ENCODE measurements around the gene C12orf57.

Gene C12orf57

DNA sequence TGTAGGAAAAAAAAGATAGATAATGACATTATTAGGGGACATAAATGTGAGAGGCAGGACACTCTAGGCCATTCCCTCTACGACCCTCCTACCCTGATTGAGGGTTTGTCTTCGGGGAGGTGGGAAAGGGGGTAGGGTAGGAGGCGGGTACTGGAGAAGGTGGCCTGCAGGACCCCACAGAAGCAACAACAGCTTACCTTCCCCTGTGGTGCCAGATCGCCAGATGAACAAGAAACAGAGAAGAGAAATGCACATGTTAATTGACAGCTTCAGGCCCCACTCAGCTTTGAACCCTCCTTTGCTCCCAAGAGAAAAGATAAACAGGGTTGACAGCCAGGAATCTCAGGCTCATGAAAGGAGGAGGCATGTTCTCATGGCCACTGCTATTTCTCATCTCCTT lies 21.9 kb downstream of the C12orf57 start:
- H3K4me2 ChIP-seq, result no peak overlapping the region
- no peak overlapping the region for H2AFZ ChIP-seq (ENCODE audit: low read depth)
- H3K27ac ChIP-seq, result peak overlapping the region; percentile 43; the same call in 1 of the 2 replicates
- H3K4me1 ChIP-seq (ENCODE audit: low read depth, poor library complexity, severe bottlenecking), result peaks cover 18% of the 10 kb centered on the region
- no peak overlapping the region for H3K4me3 ChIP-seq (IDR thresholded peaks at IDR 0.05; ENCODE audit: insufficient read depth, low read depth, low read length)
- H3K27me3 ChIP-seq (ENCODE audit: insufficient read depth, low read depth), result no peaks in the 10 kb centered on the region
- H3K36me3 ChIP-seq (ENCODE audit: insufficient read depth), result peaks cover 8% of the 10 kb centered on the region; the same call in 1 of the 2 replicates
- no peaks in the 10 kb centered on the region for H4K20me1 ChIP-seq (ENCODE audit: insufficient read depth)
- H3K79me2 ChIP-seq (ENCODE audit: insufficient read depth, low read depth), result peaks cover 24% of the 10 kb centered on the region
- no peak overlapping the region; the same call in 1 of the 2 replicates for H3K9ac ChIP-seq
- TF ChIP-seq, protein P1, sequence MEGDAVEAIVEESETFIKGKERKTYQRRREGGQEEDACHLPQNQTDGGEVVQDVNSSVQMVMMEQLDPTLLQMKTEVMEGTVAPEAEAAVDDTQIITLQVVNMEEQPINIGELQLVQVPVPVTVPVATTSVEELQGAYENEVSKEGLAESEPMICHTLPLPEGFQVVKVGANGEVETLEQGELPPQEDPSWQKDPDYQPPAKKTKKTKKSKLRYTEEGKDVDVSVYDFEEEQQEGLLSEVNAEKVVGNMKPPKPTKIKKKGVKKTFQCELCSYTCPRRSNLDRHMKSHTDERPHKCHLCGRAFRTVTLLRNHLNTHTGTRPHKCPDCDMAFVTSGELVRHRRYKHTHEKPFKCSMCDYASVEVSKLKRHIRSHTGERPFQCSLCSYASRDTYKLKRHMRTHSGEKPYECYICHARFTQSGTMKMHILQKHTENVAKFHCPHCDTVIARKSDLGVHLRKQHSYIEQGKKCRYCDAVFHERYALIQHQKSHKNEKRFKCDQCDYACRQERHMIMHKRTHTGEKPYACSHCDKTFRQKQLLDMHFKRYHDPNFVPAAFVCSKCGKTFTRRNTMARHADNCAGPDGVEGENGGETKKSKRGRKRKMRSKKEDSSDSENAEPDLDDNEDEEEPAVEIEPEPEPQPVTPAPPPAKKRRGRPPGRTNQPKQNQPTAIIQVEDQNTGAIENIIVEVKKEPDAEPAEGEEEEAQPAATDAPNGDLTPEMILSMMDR (conservative IDR thresholded peaks at IDR 0.05; ENCODE audit: low read depth, low read length), result no peak

DNA sequence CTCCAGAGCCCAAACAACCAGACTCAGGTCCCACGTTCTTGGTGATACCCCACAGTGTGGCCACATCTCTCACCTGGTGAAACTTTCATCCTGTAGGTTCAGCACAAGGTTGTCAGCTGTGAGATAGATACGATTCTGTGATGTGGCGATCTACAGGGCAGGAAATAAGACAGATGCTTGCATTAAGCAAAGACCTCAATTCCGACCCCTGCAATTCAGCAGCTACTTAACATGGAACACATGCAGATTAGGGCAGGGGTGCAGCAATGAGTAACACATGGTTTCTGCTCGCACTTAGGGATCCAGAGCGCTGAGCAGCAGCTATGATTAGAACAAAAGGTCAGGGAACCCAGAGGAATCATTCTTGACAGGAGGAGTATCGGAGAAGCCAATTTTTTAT lies 22.5 kb downstream of the C12orf57 start:
- no peak overlapping the region for H2AFZ ChIP-seq (ENCODE audit: low read depth)
- peaks cover 18% of the 10 kb centered on the region for H3K4me1 ChIP-seq (ENCODE audit: low read depth, poor library complexity, severe bottlenecking)
- H3K36me3 ChIP-seq (ENCODE audit: insufficient read depth), result peaks cover 8% of the 10 kb centered on the region; the same call in 1 of the 2 replicates
- TF ChIP-seq, protein P1 (conservative IDR thresholded peaks at IDR 0.05; ENCODE audit: low read depth, low read length), result no peak
- H3K4me2 ChIP-seq, result no peak overlapping the region
- no peak overlapping the region for H3K27ac ChIP-seq
- H3K9ac ChIP-seq, result no peak overlapping the region
- H4K20me1 ChIP-seq (ENCODE audit: insufficient read depth), result no peaks in the 10 kb centered on the region
- no peaks in the 10 kb centered on the region for H3K27me3 ChIP-seq (ENCODE audit: insufficient read depth, low read depth)
- no peak overlapping the region for H3K4me3 ChIP-seq (IDR thresholded peaks at IDR 0.05; ENCODE audit: insufficient read depth, low read depth, low read length)
- H3K79me2 ChIP-seq (ENCODE audit: insufficient read depth, low read depth), result peaks cover 30% of the 10 kb centered on the region

DNA sequence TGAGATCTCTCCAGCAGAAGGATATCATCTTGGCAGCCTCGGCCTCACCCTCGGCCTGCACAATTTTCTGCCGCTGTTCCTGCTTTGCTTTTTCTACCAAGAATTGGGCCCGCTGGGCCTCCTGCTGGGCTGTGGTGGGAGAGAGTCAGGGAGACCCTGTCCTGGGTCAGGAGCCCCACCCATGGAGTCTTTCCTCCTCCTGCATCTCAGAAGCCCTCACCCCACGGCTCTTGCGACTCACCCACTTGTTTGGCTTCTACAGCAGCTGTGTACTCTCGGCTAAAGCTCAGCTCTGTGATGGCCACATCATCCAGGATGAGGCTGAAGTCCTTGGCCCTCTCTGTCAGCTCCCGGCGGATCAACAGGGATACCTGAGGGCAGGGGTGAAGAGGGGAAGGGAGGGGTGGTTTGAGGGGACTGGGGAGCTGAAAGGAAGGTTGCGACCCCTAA lies 23.9 kb downstream of the C12orf57 start:
- TF ChIP-seq, protein P1 (conservative IDR thresholded peaks at IDR 0.05; ENCODE audit: low read depth, low read length), result no peak
- H3K27ac ChIP-seq, result no peak overlapping the region
- H3K4me1 ChIP-seq (ENCODE audit: low read depth, poor library complexity, severe bottlenecking), result peaks cover 29% of the 10 kb centered on the region
- H4K20me1 ChIP-seq (ENCODE audit: insufficient read depth), result no peaks in the 10 kb centered on the region
- H3K4me2 ChIP-seq, result no peak overlapping the region
- no peak overlapping the region for H2AFZ ChIP-seq (ENCODE audit: low read depth)
- H3K36me3 ChIP-seq (ENCODE audit: insufficient read depth), result peaks cover 8% of the 10 kb centered on the region; the same call in 1 of the 2 replicates
- H3K9ac ChIP-seq, result no peak overlapping the region
- H3K4me3 ChIP-seq (IDR thresholded peaks at IDR 0.05; ENCODE audit: insufficient read depth, low read depth, low read length), result no peak overlapping the region
- H3K27me3 ChIP-seq (ENCODE audit: insufficient read depth, low read depth), result no peaks in the 10 kb centered on the region
- peaks cover 43% of the 10 kb centered on the region for H3K79me2 ChIP-seq (ENCODE audit: insufficient read depth, low read depth)

DNA sequence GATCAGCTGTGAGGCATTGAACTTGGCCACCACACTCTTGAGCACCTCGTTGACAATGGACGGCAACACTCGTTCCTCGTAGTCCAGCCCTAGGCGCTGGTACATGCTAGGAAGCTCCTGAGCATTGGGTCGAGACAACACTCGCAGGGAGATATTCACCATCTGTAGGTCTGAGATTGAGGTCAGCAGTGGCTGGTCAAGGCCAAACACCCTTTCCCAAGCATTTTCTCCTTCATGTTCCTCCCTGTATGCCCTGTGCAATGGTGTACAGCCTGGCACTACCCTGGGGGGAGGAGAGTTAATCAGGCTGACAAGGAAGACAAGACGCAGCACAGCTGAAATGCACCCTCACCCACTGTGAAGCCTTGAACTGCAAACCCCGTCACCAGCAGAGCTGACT lies 24.6 kb downstream of the C12orf57 start:
- Histone ChIP-seq H3K4me1 (ENCODE audit: low read depth, poor library complexity, severe bottlenecking) (peaks cover 34% of the 10 kb centered on the region), H3K27ac (no peak overlapping the region), H4K20me1 (ENCODE audit: insufficient read depth) (no peaks in the 10 kb centered on the region), H2AFZ (ENCODE audit: low read depth) (no peak overlapping the region), H3K4me2 (peak overlapping the region; percentile 69), H3K79me2 (ENCODE audit: insufficient read depth, low read depth) (peaks cover 50% of the 10 kb centered on the region), H3K27me3 (ENCODE audit: insufficient read depth, low read depth) (no peaks in the 10 kb centered on the region), H3K36me3 (ENCODE audit: insufficient read depth) (peaks cover 8% of the 10 kb centered on the region; the same call in 1 of the 2 replicates), H3K9ac (no peak overlapping the region; the same call in 1 of the 2 replicates), H3K4me3 (IDR thresholded peaks at IDR 0.05; ENCODE audit: insufficient read depth, low read depth, low read length) (no peak overlapping the region)
- TF ChIP-seq, protein P1 (conservative IDR thresholded peaks at IDR 0.05; ENCODE audit: low read depth, low read length), result no peak
